Stimulated activated CD4-positive, alpha-beta T cell treated with anti-CD3 and anti-CD28 coated beads, Interleukin-4, amount 100 ng/mL, for 1 hour (primary cell): ENCODE data around the gene TAP2.

ENCODE experiments used
- DNase-seq: peaks from one replicate; pipeline ENCODE4 v3.0.0-alpha.2; 2020

TAP2 gene

DNA sequence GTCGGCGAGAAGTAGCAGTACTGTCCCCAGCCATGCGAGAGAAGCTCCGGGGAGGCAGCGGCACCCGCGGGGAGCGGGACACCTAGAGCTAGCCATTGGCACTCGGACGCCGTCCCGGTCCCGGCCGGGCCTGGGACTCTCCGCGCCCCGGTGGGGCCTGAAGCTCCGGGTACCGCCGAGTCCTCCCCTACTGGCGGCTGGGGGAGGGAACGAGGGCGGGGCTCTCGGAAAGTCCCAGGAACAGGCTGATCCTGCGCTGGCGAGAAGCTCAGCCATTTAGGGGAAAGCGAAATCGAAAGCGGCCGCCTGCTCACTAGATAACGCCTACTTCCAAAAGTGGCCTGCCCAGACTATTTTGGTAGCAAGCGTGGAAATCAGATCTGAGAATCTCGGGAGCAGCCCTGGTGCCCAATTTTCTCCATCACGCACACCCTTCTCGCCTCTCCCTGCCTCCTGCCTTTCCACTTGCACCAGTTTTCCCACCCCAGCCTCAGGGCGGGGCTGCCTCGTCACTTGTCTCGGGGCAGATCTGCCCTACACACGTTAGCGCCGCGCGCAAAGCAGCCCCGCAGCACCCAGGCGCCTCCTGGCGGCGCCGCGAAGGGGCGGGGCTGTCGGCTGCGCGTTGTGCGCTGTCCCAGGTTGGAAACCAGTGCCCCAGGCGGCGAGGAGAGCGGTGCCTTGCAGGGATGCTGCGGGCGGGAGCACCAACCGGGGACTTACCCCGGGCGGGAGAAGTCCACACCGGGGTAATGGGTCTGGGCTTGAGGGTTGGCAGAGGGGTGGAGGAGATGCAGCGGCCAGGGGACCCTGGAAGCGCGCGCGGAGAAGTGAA, 15.2 kb upstream of the TAP2 start, which contains the start of the genes PSMB9 and TAP1:
PSMB9 (plus strand) TSS at position 652 of the 835 bp plus-strand sequence; CDS start at position 690, 38 bp downstream.
TAP1 (minus strand) TSS at position 164 of the 835 bp plus-strand sequence; CDS start at position 96, 68 bp downstream.
- DNase-seq: peak; percentile 98

DNA sequence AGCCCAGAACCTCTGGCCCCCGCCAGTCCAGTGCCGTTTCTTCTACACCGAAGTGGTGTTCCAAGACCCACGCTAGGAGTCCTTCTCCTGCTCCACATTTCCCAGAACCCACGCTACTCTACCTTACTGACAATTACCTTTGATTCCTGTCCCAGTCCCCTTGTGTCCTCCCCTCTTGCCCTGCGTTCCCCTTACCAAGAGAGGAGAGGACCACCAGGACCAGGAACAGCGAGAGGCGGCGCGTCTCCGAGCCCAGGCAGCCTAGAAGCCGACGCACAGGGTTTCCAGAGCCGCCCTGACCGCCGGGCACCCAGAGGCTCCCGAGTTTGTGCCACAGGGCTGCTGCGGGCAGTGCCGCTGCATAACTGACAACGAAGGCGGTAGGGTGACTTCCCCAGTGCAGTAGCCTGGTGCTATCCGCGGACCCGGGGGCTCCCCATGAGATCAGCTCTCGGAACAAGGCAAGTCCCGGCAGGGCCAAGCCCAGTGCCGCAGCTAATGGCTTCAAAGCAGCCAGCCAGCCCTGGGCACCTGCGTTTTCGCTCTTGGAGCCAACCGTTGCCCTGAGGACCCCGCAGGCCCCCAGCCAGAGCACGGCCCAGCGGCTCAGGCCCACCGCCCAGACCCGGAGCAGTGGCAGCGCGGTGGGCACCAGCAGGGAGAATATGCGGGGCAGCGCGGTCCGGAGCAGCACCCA, 14.5 kb upstream of the TAP2 start:
- peak; percentile 65 for DNase-seq

DNA sequence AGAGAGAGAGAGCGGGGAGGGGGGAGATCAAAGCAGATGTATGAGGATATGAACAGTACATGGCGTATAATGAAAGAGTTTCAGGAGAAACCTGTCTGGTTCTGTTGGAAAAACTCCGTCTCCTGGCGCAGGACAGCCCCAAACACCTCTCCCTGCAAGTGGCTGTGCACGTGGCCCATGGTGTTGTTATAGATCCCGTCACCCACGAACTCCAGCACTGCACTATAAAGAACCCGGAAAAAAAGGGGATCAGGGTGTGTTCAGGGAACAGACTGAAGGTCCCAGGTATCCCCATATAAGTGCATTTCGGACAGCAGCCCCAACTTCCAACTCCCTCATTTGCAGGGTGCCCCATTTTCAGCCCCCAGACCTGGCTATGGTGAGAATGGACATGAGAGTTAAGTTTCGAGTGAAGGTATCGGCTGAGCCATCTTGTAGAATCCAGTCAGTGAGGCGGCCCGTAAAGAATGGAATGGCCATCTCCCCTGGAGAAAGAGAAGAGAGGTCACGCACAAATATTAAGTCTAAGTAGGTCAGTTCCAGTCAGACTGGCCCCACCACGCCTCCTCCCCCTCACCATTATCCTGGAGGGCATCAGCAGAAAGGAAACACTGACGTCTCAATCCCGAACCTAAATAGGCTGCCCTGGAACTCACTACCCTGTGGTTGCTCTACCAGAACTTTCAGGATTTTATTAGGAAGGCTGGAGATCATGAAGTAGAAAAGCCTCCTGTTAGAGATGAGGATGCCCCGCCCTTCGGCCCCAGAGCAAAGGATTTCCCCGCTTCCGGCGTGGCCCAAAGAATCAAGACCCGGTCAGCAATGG, 13.7 kb upstream of the TAP2 start:
- DNase-seq: peak; percentile 49

DNA sequence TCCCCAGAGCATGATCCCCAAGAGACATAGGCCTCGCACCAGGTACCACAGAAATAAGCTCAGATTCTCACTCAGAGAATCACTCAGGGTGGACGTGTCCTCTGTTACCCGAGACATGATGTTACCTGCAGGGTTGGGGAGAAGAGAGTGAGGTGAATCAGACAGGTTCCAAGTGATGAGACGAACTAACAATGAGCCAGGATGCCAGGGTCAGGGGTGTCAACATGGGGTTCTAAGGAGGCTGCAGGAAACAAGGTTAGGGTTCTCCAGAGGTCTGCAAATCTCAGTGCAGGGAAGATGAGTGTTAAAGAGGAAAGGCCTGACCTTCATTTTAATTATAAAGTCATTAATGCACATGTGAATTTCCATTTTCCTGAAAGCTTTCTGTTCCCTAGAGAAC, 12.5 kb upstream of the TAP2 start:
- DNase-seq: no peak

DNA sequence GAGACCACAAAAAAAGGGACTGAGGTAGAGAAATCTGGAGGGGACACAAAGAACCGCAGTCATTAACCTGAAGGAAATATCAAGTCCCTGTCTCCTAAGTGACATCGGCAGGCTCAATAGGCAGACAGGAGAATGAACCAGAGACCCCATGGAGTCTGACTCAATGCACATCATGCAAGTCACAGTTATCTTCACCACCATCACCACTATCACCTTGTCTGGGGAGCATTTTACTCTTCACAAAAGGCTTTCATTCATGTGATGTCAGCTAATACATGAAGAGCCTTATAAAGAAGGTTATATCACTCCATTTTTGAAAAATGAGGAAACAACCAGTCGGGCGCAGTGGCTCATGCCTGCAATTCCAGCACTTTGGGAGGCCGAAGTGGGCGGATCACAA, 10.6 kb upstream of the TAP2 start:
- DNase-seq: no peak

DNA sequence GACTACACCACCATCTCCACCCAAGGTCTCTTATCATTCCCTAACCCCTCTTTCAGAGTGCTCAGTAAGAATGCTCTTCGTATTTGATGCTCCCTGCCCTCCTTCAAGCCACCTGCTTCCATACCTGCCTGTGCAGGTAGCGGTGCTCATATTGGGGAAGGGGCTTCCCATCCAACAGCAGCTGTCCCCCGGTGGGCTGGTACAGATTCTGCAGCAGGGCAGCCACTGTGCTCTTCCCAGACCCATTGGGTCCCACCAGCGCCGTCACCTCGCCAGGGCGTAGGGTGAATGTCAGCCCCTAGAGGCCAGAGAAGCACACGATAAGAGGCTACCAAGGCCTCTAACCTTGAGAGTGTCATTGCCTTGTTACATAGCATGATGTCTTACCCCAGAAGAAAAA, 9.3 kb upstream of the TAP2 start:
- DNase-seq: no peak

DNA sequence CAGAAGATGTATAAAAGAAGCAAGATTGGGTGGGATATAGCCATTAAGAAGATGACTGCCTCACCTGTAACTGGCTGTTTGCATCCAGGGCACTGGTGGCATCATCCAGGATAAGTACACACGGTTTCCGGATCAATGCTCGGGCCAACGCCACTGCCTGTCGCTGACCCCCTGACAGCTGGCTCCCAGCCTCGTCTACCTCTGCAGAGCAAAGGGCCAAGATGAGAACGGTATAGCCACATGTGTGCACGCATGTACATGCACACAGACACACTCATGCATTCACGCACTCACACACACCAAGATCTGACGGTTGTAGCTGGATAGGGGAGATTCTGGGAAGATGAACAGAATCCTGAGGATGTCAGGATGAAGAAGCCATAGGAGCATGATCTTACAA, 8.5 kb upstream of the TAP2 start:
- no peak for DNase-seq

DNA sequence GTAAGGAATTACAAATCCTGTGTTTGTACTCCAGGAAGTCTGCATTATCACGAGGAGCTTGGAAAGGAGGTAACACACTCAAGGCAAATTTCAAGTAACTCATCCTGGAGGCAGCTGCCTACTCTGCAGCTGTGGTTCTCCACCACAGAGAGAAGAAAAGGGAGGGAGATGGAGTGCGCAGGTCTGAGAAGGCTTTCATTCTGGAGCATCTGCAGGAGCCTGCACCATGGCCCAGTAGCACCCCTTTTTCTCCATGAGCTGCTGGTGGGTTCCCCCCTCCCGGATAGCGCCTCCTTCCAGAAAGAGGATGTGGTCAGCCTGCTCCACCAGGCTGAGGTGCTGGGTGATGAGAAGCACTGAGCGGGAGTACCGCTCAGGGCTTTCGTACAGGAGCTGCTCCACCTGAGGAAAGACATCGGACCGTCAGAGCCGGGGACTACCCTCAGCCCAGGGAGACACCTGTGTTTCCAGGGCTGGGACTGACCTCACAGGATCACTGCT, 6.9 kb upstream of the TAP2 start:
- peak; percentile 37 for DNase-seq

DNA sequence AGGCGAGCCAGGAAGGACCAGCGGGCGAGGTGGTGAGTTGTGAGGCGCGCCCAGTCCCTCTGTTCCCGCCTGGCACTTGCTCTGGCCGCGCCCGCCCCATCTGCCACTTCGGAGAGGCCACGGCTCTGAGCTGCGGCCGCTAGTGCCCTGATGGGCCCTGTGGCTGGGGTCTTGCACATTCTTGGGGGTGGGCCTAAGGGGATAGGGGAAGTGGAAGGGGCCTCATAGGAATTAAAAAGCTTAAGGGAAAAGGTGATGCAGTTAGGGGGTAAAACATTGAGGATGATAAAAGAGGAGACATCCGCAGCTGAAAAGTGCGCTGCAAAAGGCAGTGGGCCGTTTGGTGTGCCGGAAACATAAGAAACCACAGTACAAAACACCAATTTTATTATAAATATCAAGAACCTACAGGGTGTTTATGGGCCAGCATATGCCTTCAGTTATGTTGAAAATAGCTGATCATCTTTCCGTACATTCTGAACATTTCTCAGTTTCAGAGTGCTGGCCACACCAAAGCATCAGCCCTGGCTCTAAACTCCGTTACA, 6.4 kb upstream of the TAP2 start:
- no peak for DNase-seq

DNA sequence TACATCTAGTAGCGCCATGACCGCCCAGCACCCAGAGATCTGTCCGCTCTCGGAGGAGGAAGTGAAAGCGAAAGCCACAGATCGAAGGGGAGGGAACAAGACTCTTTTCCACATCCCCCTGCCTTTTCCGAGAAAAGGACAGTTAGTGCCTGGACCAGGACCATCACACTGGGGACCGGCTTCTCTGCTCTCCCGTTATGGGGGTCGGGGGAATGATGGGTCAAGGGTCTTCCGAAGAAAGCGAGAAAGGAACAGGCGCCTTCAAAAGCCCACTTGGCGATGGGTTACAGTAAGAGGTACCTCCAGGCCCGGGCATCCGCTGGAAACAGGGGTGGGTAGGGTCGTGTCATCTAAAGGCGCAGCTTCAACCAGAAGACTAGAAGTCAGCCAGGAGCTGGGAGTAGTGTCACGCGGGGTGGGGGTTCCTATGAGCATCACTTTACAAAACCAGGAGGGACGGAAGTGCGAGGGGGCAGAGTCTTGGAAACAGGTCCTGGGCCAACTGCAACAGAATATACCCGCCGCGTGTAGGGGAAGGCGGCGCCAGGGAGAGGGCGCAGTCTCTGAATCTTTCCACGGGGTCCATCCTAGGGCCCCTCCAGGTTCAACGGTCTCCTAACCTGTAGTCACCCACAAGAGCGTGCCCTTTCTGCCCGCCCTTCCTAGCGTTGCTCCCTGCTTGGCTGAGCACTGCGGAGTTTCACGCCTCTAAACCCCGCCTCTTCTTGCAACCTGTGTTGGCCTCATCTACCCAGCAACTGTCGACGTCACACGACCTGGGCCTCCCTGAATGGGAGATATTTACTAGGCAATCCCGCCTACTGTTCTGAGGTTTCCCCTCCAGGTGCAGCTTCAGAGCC, 5.7 kb upstream of the TAP2 start, which contains the start of gene PSMB8:
PSMB8 (minus strand) TSS at position 69 of the 860 bp plus-strand sequence; CDS start at position 18, 51 bp downstream.
- peak; percentile 97 for DNase-seq

DNA sequence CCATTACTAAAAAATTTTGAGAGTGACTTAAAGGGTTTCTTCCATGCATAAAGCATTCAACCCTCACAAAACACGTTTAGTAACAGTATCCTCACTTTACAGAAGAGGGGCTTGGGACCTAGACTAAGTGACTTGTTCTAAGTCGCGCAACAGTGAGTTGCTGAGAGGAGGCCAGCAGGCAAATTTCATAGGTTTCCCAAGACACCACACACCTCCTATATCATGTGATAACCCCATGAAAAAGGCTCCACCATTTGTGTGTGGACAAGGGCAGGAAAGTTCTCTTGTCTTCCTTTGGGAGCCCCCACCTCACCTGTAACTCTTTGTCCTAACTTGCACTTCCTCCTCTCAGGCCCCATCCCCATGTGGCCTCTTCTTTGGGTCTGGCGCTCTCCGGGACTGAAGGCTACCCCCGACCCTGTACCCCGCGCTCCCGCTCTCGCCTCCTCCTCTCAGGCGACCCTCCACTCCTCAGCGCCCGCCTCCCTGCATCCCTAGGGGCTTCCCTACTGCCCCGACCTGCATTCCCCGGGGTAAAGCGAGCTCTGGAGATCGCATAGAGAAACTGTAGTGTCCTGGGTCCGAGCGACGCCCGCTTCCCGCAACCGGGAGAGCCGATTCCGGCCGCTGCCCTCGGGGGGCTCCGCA, 4.9 kb upstream of the TAP2 start:
- DNase-seq: no peak

DNA sequence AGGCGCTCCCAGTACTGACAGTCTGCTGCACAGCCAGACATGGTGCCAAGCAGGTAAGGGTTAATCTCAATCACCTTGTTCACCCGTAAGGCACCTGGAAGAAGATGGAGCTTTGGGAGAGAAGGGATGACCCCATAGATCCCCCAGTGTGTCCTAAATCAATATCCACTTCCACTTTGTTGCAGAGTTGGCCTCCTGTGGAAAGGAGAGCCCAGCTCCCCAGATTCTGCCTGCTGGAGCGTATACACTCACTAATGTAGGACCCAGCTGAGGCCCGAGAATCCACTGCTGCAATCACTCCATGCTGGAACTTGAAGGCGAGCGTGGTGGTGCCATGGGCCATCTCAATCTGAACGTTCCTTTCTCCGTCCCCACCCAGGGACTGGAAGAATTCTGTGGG, 4.2 kb upstream of the TAP2 start:
- DNase-seq: no peak

DNA sequence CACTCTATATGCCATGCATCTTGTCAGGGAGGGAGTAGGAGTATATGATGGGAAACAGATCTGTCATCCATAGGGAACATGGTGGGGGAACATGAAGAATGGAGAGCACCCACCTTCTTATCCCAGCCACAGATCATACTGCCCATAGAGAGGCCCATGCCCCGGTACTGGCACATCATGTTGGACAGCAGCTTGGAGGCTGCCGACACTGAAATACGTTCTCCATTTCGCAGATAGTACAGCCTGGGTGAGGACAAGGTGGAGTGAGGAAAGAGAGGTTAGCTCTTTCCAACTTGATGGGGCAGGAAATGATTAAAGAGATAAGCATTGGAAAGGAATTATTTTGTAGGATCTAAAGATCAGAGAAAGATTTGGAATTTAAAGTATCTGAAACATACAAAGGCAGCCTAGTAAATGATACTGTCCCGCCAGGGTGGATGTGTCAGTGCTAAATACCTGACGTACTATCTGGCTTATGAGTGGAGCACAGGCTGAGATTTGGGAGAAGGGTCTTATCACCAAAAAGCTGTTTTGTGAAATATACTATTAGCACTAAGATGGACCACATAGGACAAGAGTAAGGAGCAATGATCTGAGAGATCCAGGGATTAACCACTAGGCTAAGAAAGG, 3.6 kb upstream of the TAP2 start:
- DNase-seq: no peak

DNA sequence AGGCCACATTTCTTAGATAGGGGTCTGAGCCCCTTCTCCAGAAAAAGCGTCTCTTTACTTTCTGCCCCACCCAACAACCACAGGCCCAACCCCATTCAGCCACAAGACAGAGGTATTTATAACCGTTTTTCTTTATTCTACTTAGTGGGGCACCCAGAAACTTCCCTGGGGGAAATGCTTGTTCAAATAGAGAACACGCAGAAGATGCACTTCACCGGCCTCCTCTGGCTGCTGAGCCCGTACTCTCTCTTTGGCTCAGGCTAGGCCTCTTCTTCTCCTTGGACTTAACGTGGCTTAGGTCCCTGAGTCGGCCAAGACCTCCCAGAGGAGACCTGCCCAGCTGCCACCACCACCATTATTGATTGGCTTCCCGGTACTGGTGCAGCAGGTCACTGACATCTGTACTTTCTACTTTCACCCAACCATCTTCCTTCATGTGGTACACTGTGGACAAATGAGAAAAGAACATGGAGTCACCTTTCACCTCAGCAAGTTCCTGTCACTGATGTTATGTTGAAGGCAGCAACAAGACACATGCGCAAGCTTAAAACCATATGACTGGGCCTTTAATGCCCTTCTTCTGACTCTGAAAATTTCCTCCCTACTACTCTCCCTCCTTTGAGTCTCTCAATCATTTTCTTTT, 2.2 kb upstream of the TAP2 start:
- DNase-seq: no peak

DNA sequence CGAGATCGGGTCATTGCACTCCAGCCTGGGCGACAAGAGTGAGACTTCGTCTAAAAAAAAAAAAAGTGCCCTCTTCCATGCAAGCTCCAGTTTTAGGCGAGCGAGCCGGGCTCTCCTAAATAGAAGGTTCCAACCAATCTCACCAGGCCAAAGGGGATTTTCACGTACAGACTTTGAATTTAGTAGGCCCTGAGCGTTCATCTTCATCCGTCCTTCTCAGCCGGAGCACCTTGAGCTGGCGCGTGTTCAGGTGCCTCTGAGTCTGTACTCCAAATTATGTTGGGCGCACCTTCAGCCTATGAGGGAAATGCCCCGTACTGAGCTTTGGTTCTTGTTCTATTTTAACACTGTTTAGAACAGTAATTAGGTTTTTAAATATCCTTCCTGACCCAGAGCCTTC, 817 bp upstream of the TAP2 start:
- no peak for DNase-seq

DNA sequence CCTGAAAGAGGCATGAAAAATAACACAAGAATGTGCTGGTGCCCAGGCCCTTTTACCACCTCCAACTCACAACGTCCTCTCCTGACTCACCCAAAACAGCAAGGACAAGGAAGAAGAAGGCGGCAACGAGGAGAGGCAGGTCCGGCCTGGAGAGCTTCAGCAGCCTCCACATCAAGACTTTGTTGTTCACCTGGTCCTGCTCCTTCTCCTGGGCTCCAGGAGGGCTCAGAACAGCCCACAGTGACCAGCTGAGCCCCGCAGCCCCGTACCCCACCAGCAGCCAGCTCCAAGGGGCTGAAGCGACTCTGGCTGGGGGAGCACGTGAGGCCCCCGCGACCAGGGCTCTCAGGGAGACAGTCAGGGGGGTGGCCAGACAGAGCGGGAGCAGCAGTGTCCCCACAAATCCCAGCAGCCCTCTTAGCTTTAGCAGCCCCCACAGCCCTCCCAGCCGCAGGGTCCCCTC, 857 bp downstream of the TAP2 start:
- no peak for DNase-seq

DNA sequence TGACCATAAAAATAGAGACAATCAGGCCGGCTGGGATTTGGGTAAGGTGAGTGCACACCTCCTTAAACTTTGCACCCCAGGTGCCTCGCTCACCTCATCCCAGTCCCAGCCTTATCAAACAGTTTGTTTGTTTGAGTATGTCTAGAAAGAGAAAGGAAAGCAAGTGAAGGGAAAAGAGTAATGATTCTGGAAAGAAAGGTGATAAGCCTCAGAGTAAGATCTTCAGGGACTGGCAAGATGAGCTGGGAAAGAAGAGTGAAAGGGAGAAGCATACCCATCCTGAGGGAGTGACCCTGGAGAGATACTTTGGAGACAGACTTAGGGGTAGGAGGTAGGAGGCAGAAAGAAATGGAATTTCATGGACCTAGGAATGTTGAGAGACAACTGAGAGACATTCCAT, 1.7 kb downstream of the TAP2 start:
- no peak for DNase-seq

DNA sequence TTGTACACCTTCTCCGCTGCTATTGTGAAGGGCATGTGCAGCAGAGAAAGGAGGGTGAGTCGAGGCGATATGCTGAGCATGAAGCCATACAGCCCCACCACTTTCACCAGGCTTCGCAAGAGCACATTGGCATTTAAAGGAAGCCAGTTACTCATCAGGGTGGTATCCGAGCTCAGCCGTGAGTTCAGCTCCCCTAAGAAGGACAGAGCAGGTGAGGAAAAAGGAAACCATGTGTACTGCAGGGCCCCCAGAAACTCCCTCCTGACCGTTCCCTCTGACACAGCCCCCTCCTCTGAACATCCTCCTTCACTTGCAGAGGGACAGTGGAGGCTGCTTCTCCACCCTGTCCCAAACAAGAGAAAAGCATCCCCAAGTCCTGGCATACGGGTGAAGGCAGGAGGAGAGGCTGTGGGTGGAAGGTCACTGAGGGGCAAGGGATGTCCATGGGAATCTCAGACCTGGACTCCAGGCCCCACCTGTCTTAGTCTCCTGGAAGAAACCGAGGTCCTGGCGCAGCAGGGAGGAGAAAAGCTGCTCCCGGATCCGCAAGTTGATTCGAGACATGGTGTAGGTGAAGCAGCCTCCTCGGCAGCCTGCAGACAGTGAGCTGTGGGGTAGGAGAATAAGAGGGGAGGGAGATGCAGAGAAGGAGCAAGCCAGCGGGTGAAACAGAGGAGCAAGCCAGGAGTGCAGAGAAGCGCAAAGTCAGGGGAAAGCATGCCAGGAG, 3.2 kb downstream of the TAP2 start:
- no peak for DNase-seq

DNA sequence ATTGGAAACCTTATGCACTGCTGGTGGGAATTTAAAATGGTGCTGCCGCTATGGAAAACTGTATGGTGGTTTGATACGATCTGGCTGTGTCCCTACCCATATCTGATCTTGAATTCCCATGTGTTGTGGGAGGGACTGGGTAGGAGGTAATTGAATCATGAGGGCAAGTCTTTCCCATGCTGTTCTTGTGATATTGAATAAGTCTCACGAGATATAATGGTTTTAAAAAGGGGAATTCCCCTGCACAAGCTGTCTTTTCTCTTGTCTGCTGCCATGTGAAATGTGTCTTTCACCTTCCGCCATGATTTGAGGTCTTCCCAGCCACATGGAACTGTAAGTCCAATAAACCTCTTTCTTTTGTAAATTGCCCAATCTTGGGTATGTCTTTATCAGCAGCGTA, 4.9 kb downstream of the TAP2 start:
- no peak for DNase-seq
